GDM1 (cell line): Measurements from ENCODE around the gene COMMD4.
A peak's percentile ranks its signal among the peaks of the same experiment; 100 is the strongest.
"Not testable (repeated sequence)": the region's sequence is repeated elsewhere in the genome, so short reads cannot be mapped to it uniquely, and the experiment has no call there.

Experiments used
- DNase-seq: peaks from one replicate; lab custom pipeline; 2025; lab: John Stamatoyannopoulos, UW

Gene COMMD4

DNA sequence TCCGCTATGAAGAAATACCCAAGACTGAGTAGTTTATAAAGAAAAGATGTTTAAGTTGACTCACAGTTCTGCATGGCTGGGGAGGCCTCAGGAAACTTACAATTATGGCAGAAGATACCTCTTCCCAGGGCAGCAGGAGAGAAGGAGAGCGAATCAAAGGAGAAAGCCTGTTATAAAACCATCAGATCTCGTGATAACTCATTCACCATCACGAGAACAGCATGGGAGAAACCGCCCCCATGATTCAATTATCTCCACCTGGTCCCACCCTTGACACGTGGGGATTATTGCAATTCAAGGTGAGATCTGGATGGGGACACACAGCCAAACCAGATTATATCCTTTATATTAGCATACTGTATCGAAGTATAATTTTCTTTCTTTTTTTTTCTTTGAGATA, 3.8 kb upstream of the COMMD4 start:
- not testable (repeated sequence) for DNase-seq

- DNase-seq = not testable (repeated sequence)
Observed at GRCh38 chr15:75333654-75334419, 2.0 kb upstream of the COMMD4 start.

DNA sequence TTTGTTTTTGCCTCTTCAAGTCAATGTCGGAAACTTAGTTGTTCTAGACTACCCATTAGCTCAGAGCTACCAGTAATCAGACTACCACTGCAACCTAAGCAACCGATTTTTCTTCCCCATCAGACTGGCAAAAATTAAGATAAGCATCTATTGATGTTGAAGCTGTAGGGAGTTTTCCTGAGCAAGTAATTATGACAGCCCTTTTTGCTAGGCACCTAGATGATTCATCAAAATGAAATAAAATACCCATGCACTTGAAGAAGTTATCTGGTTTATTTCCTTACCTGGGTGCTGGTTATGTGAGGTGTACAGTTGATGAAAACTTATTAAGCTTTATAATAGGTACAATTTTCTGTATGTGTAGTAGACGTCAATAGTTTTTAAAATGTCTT, 554 bp upstream of the COMMD4 start:
- DNase-seq = no peak

DNA sequence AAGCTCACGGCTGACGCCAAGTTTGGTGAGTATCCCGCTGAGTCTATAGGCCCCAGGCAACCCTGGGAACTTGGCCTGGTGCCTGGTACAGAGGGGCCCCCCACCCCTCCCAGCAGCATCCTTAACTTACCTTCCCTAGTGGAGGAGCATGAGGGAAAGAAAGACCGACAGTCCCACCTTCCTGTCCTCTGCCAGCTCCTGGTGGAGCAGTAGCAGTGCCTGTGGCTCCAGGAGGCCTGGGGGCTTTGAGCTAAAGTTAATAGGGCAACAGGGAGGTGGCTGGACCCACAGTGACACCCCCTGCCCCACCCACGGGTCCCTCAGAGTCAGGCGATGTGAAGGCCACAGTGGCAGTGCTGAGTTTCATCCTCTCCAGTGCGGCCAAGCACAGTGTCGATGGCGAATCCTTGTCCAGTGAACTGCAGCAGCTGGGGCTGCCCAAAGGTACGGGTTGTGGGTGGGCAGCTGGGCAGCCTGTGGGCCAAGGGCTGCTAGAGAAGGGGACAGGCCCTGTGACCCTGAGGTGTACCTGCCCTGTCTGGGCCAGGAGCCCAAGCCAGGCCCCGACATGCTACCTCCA, 2.9 kb downstream of the COMMD4 start:
- DNase-seq = no peak

DNA sequence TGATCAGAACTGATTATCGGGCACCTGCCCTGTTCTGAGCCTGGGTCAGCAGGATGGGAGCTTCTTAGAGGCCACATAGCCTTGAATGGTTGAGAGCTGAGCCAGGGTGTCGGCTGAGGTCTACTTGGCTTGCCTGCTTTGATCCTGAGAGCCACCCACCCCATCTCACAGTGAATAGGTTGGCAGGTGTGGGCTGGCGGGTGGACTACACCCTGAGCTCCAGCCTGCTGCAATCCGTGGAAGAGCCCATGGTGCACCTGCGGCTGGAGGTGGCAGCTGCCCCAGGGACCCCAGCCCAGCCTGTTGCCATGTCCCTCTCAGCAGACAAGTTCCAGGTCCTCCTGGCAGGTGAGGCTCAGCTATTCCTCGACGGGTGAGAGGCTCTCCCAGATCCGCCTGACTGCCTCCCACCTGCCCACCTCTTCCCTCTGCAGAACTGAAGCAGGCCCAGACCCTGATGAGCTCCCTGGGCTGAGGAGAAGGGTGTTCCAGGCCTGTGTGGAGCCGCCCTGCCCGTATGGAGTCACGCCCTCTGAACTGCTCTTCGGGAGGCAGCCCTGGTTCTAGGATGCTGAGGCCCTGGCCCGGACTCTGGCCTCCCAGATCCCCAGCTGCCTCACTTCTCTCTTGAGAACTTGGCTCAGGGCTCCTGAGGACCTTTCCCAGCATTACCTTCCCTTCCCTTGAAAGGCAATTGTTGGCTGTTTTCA, 3.8 kb downstream of the COMMD4 start:
- DNase-seq = no peak

DNA sequence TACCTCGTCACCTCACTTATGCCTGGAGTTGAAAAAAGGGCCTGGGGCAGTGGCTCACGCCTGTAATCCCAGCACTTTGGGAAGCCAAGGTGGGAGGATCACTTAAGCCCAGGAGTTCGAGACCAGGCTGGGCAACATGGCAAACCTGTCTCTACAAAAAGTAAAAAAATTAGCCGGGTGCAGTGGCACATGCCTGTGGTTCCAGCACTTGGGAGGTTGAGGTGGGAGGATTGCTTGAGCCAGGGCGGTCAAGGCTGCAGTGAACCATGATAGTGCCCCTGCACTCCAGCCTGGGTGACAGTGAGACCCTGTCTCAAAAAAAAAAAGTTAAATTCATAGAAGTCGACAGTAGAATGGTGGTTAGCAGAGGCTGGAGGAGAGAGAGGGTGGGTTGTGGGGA, 6.4 kb downstream of the COMMD4 start:
- DNase-seq = no peak

DNA sequence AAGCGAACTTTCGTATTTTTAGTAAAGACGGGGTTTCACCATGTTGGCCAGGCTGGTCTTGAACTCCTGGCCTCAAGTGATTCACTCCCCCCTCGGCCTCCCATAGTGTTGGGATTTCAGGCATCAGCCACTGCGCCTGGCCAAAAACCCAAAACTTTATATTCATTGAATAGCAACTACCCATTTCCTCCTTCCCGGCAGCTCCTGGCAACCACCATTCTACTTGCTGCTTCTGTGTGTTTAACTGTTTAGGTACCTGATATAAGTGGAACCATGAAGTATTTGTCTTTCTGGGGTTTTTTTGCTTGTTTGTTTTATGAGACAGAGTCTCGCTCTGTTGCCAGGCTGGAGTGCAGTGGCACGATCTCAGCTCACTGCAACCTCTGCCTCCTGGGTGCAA, 8.1 kb downstream of the COMMD4 start:
- not testable (repeated sequence) for DNase-seq

- DNase-seq = no peak
Observed at GRCh38 chr15:75346796-75347221, 10.9 kb downstream of the COMMD4 start, which contains the start of gene NEIL1. Gene NEIL1 (plus strand): TSS chr15:75347039. CDS start chr15:75348906, 1,867 bp downstream.

DNA sequence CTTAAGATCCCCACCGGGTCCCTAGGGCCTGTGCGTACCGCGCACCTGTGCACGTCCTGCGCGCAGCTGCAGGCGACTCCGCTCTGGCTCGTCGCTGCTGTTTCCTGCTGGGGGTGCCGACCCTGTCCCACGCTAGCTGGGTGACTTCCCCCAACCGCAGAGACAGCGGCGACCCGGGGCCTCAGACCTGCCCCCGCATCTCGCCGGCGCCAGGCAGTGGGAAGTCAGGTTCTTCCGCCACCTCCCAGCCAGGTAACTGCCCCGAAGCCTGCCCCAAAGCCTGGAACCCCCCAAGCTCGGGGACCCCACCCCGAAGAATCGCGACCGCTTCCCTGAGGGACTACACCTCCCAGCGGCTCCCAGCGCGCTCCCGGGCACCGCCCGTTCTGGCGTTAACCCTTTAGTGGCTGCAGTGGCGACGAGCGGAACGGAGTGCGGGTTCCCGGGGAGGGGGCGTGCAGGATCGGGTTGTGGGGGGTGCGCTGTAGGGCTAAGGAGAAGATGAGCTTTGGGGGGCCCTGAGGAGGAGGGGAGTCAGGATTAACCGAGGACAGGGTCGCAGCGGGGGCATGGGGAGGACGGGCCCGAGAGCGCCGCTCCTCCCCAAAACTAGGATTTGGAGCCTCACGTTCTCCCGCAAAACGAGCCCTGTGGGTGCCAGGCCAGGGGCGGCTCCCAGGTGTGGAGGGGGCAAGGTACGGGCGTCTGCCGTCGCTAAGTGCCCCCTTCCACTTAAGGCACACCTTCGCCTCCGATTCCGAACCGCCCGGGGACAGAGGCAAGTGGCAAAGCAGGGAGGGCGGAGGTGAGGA, 11.6 kb downstream of the COMMD4 start:
- DNase-seq = no peak

DNA sequence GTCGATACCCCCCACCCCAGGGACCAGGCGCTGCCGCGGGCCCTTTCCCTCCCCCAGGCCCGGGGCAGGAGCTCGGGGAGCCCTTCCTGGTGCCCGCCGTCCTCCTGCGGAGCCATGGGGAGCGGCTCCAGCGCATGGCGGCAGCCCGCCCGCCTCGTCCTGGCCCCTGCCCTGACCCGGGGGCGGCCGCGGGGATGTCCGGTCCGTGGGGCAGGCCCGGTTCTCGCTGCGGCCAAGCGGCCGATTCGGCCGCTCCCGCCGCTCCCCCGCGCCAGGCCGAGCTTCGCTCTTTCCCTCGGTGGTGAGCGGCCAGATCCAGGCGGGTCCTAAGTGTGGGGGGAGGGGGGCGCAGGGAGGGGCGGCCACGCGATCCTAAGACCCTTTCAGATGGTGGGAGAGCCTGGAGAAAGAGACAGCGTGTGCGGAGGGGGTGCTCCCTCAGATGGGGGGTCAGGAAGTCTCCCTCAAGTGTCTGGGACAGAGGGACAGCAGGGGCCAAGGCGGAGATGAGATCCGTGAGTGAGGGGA, 12.2 kb downstream of the COMMD4 start:
- DNase-seq = no peak

DNA sequence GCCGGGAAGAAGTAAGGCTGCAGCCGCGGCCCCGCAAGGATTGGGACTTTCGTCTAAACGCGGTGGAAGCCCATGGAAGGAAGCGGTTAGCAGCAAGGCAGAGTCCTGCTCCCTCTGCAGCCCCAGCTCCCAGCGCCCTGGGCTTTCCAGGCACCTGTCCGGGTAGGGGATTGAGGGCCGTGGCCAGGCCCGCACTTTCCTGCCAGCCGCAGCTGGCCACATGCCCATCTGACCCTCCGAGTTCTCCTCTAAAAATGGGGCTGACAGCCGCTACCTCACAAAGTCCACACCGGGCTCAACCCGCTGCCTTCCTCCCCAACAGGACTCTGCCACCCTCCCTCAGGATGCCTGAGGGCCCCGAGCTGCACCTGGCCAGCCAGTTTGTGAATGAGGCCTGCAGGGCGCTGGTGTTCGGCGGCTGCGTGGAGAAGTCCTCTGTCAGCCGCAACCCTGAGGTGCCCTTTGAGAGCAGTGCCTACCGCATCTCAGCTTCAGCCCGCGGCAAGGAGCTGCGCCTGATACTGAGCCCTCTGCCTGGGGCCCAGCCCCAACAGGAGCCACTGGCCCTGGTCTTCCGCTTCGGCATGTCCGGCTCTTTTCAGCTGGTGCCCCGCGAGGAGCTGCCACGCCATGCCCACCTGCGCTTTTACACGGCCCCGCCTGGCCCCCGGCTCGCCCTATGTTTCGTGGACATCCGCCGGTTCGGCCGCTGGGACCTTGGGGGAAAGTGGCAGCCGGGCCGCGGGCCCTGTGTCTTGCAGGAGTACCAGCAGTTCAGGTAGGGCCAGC, 12.9 kb downstream of the COMMD4 start:
- no peak for DNase-seq

GRCh38 chr15:75349351-75349669, 13.4 kb downstream of the COMMD4 start:
- DNase-seq = not testable (repeated sequence)

DNA sequence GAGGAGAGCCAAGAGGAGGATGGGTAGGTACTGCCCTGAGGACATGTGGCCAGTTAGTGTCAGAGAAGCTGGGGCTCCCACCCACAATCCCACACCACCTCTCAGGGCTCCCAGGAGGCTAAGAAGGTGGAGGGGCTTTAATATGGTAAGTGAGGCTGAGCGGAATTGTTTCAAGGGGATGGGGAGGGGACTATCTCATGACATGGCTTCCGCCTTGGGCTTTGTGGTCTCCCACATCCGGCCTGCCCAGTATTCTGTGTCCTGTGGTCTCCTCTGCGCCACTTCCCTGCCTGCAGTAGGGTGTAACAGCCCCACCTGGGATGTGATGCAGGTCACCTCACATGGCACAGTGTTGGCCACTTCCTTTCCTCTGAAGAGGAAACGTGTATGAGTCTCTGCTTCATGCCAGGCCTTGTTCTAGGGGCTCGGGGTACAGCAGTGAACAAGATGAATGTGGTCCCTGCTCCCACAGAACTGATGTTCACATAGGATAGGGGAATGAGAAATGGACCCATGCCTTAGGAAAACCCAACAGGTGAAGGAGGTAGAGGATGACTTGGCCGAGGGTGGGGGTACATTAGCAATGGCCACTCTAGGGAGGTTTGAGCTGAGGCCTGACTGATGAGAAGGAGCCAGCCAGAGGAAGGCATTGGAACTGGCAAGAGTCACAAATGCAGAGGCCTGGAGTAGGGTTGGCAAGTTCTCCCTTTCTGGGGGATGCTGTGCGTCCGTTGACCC, 14.2 kb downstream of the COMMD4 start:
- DNase-seq = peak; percentile 70

DNA sequence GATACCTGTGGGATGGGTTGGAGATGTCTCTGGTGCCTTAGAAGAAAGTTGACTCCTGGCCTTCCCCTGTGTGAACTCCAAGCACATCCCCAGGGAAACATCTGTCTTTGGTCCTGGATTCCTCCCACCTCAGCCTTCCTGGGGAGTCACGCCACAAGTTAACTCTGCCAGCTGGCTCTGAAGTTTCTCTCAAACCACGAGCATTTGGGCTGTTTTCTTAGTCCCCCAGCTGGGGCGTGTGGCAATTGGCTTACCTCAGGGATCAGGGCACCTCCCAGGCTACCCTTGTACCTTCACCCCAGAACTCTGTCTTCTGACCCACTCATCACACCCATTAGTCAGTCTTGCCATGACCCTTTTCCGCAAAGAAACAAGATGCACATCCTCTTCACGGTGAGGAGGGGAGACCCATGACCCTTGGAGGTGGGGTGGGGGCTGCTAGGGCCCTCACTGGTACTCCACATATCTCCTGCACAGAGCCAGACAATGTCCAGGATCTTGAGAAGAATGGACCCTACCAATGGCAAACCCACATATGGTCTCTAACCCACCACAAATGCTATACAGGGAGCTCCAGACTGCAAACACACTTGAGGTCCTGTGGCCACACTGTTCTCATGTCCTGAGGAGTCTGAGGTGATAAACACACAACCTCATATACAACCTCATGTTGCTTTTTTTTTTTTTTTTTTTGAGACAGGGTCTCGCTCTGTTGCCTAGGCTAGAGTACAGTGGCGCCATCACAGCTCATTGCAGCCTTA, 14.9 kb downstream of the COMMD4 start:
- DNase-seq = no peak

DNA sequence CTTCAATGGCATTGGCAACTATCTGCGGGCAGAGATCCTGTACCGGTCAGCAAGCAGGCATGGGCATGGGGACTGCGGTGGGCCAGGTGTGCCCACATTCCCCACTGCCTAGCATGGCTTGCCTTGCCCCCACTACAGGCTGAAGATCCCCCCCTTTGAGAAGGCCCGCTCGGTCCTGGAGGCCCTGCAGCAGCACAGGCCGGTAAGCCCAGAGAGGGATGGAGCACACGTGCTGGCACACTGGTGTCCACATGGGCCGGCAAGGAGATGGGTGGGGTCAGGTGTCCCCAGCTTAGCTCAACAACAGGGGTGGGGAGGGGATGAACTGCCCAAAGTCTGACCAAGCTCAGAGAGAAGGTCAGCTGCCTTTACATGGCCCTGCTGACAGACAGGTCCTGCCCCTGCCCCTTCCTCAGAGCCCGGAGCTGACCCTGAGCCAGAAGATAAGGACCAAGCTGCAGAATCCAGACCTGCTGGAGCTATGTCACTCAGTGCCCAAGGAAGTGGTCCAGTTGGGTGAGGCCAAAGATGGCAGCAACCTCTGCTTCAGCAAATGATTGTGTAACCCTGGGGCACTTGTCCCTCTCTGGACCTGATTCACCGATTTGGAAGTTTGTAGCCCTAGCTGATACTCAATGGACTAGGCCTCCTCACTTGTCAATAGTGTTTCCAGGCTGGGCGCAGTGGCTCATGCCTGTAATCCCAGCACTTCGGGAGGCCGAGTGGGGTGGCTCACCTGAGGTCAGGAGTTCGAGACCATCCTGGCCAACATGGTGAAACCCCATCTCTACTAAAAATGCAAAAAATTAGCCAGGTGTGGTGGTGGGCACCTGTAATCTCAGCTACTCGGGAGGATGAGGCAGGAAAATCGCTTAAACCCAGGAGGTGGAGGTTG, 16.6 kb downstream of the COMMD4 start:
- DNase-seq = no peak

DNA sequence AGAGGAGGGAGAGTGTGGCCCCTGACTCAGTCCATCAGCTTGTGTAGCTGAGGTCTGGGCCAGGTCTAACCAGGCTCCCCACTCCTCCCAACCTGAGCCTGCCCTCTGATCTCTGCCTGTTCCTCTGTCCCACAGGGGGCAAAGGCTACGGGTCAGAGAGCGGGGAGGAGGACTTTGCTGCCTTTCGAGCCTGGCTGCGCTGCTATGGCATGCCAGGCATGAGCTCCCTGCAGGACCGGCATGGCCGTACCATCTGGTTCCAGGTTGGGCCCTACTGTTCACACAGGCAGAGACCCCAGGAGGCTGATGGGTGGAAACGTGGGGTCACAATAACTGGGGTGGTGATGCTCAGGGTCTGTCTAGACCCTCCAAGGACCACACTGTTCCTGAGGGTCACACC, 17.7 kb downstream of the COMMD4 start:
- DNase-seq = no peak

DNA sequence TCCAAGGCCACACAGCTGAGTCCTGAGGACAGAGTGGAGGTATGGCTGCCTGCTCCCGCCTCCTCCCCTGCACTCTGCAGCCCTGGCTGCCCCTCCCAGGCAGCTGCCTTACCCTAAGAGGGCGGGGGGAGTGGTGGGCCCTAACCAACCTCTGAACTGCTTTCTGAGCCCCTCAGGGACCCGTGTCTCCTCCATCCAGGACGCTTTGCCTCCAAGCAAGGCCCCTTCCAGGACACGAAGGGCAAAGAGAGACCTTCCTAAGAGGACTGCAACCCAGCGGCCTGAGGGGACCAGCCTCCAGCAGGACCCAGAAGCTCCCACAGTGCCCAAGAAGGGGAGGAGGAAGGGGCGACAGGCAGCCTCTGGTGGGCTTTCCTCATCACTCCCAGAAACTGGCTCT, 18.6 kb downstream of the COMMD4 start:
- no peak for DNase-seq

- no peak for DNase-seq
Observed at GRCh38 chr15:75355369-75355768, 19.5 kb downstream of the COMMD4 start.

DNA sequence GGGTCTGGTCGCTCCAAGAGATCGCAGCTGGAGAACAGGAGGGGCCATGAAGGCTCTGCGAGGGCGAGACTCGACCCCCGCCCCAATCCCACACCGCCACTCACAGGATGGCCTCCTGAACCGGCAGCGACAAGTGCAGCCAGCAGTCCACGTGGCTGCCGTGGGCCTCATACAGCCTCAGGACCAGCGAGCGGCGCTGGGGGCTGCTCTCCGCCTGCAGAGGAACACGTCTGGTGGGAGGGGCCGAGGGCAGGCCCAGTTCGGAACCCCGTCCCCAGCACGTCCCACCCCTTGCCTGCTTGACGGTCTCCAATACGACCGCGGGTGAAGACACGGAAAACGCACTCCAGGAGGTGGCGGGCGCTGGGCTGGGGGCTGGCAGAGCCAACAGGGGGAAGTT, 20.1 kb downstream of the COMMD4 start:
- DNase-seq = no peak
